ENCODE results near the gene MAPK12.
A peak's percentile ranks its signal among the peaks of the same experiment; 100 is the strongest.
"Not testable (repeated sequence)": the region's sequence is repeated elsewhere in the genome, so short reads cannot be mapped to it uniquely, and the experiment has no call there.

MAPK12 gene

DNA sequence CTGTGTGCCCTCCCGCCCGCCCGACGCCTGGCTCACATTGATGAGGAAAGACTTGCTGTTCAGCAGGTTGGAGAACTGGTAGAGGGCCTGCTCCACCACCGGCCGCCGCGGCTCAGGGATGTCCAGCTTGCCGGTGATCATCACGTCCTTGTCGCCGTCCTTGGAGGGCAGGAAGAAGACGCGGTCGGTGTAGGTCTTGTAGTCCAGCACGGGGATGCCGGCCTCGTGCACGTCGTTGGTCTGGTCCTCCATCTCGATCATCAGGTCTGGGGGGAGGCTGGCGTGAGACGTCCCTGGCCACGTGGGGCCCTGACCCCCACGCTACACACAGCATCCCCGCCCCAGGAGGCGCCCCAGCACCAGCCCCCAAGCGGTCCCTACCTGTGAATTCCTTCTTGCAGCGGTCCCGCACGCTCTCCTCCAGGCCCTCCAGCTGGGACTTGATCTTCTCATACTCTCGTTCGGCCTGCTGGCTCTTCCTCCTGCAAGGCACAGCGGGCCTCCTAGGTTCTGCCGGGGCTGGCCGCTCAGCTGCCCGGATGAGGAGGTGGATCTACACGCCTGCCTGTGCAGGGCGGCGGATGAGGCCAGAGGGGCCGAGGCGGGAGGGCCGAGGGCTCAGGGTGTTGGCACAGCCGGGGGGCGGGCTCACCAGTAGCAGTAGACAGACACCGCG lies 19.4 kb upstream of the MAPK12 start:
- DNase-seq, result no peak

DNA sequence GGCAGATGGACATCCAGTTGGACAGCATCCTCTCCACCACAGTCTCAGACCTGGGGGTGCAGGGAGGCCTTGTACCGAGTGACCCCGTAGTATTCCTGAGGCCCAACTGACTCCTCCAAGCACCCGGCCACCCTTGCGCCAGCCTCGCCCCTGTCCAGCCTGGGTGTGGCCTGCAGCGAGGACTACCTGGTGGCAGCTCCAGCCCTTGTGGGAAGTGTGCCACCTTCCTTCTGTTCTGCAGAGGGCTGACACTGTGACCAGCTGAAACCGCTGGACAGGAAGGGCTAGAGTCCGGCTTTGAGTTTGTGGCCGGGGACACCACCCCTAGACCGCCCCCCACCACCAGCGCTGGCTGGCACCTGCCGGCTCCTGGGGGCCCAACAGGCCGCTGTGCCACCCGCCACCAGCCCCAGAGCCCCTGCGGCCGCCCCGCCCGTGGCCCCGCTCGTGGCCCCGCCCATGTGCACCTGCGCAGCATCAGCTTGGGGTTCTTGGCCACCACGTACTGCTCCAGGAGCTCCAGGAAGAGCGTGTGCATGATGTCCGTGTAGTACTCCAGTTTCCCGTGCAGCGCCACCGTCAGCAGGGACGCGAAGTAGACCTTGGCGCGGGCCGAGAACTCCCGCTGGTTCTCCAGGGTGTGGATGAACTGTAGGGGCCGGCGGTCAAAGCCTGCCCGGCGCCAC lies 18.7 kb upstream of the MAPK12 start:
- DNase-seq, result no peak

DNA sequence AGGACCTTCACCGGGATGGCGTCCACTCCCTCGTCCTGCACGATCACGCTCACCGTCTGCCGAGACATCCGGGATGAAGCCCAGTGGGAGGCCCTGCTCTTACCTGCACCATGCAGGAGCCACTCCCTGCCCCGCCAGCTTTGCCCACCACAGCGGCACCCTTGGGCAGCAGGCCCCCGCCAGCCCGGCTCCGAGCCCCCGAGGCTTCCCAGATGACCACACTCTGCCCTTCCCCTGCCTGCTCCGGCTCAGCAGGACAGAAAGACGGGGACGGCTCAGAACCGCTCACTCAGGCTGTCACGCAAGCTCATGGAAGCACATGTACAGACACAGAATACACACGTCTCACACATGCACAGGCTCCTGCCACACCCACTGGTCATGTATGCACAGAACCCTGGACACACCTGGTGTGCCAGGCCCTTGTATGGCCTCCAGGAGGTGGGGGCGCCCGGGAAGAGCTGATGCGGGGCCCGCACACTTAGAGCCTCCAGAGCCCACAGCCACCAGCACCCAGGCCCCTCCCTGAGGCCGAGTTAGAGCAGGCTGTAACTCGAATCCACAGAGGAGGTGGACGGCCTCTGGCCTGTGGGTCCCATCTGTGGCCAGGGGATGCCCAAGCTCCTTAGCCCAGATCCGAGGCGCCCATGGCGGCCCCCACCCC lies 17.6 kb upstream of the MAPK12 start:
- DNase-seq, result no peak

DNA sequence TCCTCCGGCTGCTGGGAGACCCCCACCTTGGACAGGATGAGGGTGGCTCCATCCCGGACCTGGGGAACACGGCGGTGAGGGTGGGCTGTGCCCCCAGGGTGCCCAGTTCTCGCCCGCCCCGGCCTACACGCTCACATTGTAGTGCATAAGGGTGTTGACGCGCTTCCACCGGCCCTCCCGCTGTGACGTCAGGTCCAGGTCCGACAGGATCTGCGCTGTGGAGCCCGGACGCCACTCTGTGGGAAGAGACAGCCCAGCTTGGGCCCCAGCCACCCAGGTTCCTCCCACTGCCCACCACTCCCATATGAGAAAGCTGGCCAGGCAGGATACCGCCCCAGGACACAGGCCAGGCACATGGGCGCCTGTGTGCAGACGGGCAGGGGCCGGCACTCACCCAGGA lies 17.0 kb upstream of the MAPK12 start:
- no peak for DNase-seq

DNA sequence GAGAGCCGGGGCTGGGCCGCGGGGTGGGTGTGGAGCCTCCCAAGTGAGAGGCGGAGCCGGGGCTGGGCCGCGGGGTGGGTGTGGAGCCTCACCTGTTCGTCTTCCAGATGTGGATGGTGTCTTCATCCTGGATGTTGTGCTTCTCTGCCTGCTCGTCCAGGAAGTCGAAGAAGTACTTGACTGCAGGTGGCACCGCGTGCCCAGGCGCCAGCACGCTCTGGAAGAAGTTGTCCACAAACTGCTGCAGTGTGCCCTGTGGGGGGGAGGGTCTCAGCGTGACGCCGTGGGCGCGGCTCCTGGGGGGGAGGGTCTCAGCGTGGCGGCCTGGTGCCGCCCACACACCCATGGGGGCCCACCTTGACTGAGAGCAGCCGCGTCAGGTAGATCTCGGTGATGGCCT lies 16.3 kb upstream of the MAPK12 start:
- no peak for DNase-seq

DNA sequence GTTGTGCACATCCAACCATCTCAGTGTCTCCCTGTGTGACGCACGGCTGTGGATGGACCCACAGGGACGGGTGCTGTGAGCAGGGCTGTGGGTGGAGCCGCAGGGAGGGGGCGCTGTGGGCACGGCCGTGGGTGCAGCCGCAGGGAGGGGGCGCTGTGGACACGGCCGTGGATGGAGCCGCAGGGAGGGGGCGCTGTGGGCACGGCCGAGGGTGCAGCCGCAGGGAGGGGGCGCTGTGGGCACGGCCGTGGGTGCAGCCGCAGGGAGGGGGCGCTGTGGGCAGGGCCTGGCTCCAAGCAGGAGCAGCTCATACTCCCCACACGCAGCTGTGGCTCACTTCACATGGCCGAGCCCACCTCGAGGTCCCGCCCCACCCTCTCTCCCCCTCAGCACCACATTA lies 14.7 kb upstream of the MAPK12 start:
- DNase-seq, result no peak

DNA sequence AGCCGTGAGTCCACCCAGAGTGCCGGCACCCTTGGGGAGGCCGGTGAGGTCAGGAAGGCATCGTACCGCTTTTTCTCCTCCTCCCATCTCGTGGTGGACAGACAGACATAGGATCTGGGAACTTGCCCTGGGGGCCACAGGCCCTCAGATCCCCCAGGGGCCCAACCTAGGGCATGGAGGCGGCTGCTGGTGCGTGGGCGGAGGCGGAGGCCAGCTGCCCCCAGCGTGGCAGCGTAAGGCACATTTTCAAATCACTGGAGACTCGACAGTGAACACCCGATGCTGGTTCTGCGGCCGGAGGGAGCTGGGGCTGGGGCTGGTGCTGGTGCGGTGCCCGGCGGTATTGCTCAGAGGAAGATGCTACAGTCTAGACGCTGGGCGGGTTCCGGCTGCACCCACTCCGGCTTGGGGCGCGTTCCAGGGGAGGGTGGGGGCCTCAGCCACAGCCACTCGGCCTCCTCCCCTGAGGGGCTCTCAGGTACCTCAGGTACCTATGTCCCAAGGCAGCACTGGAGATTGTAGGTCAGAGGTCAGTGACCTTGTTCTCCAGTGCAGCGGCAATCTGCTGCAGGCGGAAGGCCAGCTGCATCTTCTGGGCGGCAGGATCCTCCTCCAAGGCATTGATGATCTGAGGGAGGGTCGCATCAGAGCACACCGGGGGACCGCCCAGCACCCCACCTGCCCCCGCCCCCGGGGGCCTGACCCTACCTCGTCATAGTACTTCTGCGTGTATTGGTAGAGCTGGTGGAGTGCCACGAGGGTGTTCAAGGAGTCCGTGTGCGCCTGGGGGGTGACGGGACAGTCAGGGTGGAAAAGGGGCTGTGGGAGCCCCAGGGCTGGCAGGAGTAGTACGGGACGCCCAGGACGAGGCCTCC lies 13.9 kb upstream of the MAPK12 start:
- DNase-seq, result no peak

DNA sequence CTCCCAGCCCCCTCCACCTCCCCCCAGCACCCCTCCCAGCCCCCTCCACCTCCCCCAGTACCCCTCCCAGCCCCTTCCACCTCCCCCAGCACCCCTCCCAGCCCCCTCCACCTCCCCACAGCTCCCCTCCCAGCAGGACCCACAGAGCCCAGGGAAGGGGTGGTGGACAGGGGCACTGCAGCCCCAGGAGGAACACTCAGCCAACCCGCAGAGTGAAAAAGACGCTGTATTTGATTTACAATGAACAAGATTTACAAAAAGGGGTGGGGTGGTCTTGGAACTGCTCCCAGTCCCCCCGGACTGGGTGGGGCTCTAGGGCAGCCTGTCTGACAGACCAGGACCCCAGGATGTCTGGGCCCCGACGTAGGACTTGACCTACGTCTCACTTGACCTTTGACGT lies 13.3 kb upstream of the MAPK12 start:
- no peak for DNase-seq

DNA sequence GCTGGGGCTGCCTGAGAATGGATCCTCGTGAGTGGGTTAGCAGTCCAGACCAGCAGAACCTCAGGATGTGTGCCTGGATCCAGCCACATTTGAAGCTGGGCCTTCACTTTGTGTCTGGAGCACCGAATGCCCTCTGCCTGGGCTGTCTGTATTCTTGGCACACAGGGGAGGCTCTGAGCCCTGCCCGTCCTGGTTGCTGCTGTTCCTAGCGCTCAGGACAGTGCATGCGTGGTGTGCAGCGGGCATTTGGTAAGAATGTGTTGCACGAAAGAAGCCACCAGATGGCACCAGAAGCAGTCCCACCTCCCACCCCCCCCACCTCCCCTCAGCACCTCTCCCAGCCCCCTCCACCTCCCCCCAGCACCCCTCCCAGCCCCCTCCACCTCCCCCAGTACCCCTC lies 12.8 kb upstream of the MAPK12 start:
- DNase-seq, result peak; percentile 22

DNA sequence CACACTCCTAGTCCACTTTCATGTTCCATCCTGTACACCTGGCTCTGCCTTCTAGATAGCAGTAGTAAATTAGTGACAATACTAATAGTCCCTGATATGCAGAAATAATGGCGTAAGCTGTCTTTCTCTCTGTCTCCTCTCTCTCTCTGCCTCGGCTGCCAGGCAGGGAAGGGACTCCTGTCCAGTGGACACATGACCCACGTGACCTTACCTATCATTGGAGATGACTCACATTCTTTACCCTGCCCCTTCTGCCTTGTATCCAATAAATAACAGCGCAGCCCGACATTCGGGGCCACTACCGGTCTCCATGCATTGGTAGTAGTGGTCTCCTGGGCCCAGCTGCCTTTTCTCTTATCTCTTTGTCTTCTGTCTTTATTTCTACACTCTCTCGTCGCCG lies 12.3 kb upstream of the MAPK12 start:
- not testable (repeated sequence) for DNase-seq

DNA sequence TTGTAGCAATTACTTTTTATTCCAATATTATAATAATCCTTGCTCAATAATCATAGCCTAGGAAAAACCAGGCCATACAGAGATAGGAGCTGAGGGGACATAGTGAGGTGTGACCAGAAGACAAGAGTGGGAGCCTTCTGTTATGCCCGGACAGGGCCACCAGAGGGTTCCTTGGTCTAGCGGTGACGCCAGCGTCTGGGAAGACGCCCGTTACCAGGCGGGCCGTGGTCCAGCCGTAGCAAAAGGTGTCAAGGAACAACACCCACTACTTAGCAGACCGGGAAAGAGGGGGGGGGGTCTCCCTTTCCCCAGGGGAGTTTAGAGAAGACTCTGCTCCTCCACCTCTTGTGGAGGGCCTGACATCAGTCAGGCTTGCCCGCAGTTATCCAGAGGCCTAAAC lies 11.9 kb upstream of the MAPK12 start:
- not testable (repeated sequence) for DNase-seq

DNA sequence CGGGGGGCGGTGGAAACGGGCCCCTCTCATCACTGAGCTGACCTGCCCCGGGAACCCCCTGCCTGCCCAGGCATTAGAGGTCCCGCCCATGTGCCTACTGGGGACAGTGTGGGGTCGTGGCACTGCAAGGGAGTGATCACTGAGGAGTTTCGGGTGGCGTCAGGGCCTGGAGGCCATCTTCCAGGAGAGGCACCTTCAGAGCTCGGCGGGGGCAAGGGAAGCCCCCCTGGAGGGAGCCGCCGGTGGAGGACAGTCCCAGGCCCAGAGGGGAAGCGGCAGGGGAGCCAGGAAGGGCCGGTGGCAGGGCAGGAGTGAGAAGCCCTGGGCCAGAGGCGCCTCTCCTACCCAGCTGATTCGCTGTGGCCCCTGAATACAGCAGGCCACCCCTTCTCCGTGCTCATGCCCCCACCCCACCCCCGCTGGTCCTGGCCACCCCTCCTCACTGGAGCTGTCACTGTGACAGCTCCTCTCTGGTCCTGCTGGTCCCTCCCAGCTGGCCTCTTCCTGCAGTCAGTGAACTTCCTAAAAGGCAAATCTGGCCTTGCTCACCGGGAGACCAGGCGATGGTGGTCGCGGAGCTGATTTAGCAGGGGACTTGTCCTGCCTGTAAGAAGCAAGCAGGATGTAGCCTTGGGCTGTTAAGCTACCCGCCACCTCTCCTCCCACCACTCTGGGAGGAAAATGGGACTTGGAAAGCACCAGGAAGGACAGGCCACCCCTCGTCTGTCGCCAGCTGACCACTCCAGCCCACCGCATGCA lies 10.7 kb upstream of the MAPK12 start:
- no peak for DNase-seq

DNA sequence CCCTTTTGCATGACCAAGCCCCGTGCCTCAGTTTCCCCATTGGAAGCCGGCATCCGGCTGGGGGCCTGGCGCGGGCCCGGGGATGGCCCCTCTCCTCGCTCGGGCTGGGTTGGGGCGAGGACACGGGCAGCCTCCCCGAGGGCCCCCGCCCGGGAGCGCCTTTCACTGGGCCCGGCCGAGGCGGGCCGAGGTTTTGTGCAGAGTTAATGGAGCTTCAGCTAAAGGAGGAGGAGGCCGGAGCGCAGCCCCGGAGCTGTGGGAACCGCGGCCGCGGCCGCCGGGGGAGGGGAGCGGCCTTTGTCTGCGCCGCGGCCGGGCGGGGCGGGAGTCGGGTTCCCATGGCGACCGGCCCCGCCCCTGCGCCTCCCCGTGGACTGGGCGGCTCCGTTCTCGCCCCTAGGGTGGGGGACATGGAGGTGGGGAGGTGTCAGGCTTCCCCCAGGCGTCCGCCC lies 10.1 kb upstream of the MAPK12 start:
- DNase-seq, result no peak

DNA sequence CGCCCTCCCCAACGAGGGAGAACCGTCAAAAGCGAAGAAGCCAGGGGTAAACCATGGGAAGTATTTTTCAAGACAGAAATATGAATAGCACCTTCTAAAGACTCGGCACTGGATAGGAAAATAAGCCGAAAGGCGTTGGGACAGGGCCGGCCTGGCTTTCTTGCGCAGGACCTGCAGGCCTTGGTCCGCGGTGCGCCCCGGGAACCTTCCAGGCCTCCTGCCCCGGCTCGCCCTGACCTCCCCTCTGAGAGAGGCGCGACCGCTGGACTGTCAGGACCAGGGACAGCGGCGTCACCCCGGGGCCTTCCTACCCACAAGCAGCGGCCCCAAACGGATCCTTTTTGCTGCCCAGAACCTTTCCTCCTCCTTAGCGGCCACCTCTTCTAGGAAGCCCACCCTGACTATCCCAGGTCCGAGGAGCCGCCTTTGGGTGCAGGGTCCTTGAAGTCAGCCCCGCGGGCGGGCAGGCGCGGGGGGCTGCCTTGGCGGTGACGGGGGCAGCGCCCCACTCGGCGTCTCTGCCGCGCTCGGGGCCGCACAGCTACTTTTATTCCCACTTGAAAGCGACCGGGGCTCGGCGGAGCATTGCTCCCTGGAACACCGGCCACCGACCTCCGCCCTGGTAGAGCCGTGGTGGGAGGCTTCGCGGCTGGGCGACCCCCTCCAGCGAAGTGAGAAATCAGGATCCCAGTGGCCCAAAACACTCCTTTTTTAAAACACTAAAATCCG lies 9.3 kb upstream of the MAPK12 start:
- peak; percentile 43 for DNase-seq

DNA sequence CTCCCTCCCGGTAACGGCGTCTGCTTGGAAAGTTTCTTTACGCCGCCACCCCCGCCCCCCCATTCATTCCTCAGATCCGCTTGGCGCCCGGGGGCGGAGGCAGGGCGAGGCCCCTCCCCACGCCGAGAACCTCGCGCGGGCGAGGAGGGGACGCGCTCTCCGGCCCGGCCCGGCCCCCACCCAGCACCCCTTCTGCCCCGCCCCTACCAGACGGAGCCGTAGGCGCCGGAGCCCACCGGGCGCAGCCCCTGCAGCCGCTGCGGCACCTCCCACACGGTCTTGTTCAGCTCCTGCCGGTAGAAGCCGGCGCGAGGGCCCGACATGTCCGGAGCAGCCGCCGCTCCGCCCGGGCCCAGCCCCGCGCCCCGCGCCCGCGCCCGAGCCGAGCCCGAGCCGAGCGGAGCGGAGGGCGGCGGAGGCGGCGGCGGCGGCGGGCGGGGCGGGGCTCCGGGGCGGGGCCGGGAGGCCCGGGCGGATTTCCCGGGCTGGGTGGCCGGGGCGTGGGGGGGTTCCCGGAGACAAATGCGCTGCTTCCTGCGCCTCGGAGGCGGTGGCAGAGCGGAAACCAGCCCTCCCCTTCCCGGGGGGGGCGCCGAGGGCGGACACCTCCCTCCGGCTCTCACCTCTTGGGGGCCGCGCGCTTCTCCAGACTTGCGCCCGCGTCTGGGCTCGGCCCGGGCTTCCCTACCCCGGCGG lies 8.6 kb upstream of the MAPK12 start, which contains the start of gene MAPK11:
Gene MAPK11, minus strand, starts transcription at position 411 of the 696 bp plus-strand sequence. Its CDS starts 88 bp downstream, at position 323.
- DNase-seq, result no peak

DNA sequence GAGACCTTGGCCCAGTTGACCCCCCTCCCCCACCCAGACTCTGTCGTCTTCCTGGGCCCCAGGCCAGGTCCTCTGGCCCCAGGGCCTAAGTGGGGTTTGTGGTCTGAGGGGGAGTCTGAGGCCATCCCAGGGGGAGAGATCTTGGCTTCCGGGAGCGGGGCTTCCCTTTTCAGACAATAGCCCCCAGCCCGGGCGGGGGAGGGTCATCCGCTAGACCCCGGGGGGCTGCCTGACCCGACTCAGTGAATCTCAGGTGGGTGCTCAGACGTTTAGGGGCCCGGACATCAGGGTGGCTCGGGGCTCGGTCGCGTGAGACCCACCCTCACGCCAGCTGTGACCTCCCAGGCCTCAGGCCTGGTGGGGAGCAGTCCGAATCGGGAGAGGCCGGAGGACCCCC lies 8.1 kb upstream of the MAPK12 start:
- DNase-seq, result no peak

DNA sequence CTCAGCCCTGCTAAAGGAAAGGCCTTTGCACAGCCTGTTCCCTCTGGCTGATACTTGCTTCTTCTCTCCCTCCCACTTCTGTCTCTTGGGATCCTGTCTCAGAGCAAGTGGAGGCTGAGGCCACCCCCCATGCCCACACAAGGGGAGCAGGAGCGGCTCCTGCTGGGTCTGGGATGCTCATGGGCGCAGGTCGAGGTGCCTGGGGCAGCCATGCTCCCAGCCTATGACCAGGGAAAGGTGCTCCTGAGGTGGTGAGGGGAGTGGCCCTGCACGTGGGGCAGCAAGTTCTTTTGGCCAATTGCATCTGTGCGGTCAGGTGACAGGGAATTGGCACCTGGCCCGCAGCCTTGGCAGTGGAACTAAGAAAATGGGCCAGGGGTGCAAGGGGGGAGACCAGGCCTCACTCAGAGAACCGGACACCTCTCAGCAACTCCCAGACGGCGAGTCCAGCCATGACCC lies 7.2 kb upstream of the MAPK12 start:
- no peak for DNase-seq

DNA sequence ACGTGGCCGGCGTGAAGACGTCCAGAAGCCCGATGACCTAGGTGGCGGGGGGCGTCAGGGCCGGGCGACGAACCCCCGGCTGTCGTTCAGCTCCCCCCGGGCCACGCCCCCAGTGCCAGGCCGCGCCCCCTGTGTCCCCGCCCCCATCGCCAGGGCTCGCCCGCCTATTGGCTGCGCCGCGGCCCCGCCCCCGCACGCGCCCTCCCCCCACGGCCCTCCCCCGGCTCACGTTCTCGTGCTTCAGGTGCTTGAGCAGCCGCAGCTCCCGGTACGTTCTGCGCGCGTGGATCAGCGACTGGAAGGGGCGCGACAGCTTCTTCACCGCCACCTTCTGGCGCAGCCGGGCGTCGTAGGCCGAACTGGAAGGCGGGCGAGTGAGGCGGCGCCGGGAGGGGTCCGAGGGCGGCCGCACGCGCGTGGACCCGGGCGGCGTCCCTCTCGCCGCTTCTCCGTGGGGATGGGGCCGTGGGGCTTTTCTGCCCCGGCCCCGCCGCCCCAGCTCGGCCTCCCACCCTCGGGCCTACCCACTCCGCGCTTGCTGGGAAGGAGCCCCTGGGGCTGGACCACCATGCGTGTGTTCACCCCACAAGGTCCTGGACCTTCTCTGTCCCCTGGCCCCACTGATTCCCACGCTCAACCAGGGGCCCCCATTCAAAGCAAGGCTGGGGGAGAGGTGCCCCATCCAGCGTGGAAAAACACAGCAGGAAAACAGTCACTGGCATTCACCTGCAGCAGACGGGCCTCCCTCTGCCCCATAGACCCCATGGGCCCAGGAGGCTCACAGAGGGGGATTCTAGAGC lies 6.3 kb upstream of the MAPK12 start:
- no peak for DNase-seq

DNA sequence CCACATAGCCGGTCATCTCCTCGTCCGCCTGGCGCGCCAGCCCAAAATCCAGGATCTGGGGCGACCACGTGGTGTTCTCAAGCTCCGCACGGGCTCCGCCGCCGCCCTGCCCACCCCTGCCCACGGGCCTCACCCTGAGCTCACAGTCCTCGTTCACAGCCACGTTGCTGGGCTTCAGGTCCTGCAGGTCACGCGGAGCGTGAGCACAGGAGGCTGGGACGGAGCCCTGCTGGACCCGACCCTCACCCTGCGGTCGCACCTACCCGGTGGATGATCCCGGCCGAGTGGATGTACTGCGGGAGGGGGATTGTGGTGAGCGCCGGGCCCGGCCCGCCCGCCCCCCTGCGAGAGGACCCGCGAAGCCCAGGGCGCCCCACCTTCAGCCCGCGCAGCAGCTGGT lies 5.5 kb upstream of the MAPK12 start:
- DNase-seq, result no peak

All from amniotic stem cell (primary cell).